Type B pancreatic cell (in vitro differentiated cells): ENCODE measurements around the gene SIPA1. TPM values are rescaled to one million over a fixed set of nuclear protein-coding genes. Genes with fewer than 3 reads are reported as not detected.

Experiments
- DNase-seq: peaks from one replicate; pipeline ENCODE4 v3.0.0; 2021; ENCODE audit warnings: mixed read lengths; ENCODE audit not compliant: unreplicated experiment; ENCODE audit errors: extremely low spot score
- H3K27ac Mint-ChIP-seq: 2 replicates; pipeline ENCODE4 v1.8.0; 2021; ENCODE audit warnings: mild to moderate bottlenecking, mixed read lengths
- H3K27me3 Mint-ChIP-seq: 2 replicates; pipeline ENCODE4 v1.8.0; 2021; ENCODE audit warnings: mixed read lengths
- H3K36me3 Mint-ChIP-seq: 2 replicates; pipeline ENCODE4 v1.8.0; 2021; ENCODE audit warnings: mixed read lengths
- H3K4me1 Mint-ChIP-seq: one replicate; pipeline ENCODE4 v1.8.0; 2021; ENCODE audit warnings: mixed read lengths; ENCODE audit not compliant: unreplicated experiment
- H3K4me3 Mint-ChIP-seq: 2 replicates; pipeline ENCODE4 v1.8.0; 2021; ENCODE audit warnings: mild to moderate bottlenecking, mixed read lengths
- H3K9me3 Mint-ChIP-seq: 2 replicates; pipeline ENCODE4 v1.8.0; 2021; ENCODE audit warnings: mixed read lengths
- total RNA-seq: library from RNA; stranded (reverse); gene quantifications from 2 replicates; pipeline ENCODE4 v1.2.1, GENCODE V29; 2021; ENCODE audit warnings: low replicate concordance
- TF ChIP-seq, protein P1 (sequence below): fragments of 200-600 bp; sonication (generic); conservative IDR thresholded peaks from 2 replicates; pipeline ENCODE4 v1.5.0; 2021; ENCODE audit warnings: antibody characterized with exemption, mild to moderate bottlenecking

SIPA1 gene
- total RNA-seq, 1 donor from 2014 or later: 26.8 TPM

DNA sequence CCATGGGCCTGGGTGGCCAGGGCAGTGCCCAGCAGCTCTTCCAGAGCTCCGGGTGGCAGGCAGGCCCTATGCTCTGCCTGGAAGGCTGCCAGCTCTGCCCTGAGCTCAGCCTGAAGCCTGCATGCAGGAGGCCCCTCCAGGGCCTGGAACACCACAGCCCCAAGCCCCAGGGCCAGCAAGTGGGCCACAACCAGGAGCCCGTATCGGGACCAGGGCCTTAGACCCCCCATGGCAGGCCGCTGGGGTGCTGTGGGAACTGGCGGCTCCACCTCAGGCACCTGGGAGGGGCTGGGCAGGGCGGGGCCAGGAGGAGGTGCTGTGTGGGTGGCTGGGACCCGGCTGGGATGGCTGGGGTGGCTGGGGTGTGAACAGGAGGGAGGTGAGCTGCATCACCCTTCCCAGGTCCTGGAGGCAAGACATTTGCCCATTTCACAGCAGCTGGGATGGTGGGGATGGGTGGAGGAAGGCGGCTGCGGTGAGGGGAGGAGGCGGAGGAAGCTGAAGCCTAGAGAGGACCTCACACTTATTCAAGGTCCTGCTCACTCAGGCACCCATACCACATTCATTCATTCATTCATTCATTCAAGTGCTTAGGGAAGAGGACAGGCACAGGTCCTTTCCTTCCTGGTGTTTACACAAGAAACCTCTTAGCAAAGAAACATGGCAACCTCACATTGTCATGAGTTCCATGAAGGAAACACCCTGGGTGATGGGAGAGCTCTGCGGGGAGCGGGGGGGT lies 42.2 kb upstream of the SIPA1 start, which contains the start of gene KCNK7:
TSS of gene KCNK7 (minus strand) at position 258 of the 739 bp plus-strand sequence. CDS start at position 230, 28 bp downstream.
- Mint-ChIP-seq H3K36me3 (peaks cover 1% of the 10 kb centered on the region), H3K27me3 (peaks cover 10% of the 10 kb centered on the region), H3K4me1 (peaks cover 4% of the 10 kb centered on the region), H3K9me3 (no peaks in the 10 kb centered on the region), H3K27ac (no peak within 1 kb of the TSS), H3K4me3 (no peak within 1 kb of the TSS)
- TF ChIP-seq, protein P1, sequence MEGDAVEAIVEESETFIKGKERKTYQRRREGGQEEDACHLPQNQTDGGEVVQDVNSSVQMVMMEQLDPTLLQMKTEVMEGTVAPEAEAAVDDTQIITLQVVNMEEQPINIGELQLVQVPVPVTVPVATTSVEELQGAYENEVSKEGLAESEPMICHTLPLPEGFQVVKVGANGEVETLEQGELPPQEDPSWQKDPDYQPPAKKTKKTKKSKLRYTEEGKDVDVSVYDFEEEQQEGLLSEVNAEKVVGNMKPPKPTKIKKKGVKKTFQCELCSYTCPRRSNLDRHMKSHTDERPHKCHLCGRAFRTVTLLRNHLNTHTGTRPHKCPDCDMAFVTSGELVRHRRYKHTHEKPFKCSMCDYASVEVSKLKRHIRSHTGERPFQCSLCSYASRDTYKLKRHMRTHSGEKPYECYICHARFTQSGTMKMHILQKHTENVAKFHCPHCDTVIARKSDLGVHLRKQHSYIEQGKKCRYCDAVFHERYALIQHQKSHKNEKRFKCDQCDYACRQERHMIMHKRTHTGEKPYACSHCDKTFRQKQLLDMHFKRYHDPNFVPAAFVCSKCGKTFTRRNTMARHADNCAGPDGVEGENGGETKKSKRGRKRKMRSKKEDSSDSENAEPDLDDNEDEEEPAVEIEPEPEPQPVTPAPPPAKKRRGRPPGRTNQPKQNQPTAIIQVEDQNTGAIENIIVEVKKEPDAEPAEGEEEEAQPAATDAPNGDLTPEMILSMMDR: no peak
- no peak for DNase-seq

DNA sequence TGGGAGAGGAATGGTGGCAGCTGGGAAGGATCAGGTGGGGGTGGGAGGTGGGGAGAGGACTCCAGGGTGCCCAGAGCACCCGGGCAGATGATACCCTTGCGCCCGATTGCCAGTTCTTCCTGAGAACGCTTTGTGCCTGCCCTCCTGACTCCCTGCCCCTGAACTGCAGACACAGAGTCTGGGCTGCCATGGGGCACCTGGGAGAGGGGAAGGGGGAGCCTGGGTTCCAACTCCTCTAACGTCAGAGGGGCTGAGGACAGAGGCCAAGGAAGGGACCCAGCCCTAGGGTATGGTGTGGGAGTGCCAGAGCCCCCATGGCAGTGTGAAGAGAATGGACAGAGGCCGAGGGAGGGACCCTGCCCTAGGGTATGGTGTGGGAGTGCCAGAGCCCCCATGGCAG lies 41.4 kb upstream of the SIPA1 start:
- Mint-ChIP-seq H3K4me1 (no peaks in the 10 kb centered on the region), H3K27me3 (peaks cover 7% of the 10 kb centered on the region), H3K27ac (no peak overlapping the region), H3K4me3 (no peak overlapping the region), H3K36me3 (peaks cover 5% of the 10 kb centered on the region), H3K9me3 (no peaks in the 10 kb centered on the region)
- TF ChIP-seq, protein P1: no peak
- DNase-seq: no peak

DNA sequence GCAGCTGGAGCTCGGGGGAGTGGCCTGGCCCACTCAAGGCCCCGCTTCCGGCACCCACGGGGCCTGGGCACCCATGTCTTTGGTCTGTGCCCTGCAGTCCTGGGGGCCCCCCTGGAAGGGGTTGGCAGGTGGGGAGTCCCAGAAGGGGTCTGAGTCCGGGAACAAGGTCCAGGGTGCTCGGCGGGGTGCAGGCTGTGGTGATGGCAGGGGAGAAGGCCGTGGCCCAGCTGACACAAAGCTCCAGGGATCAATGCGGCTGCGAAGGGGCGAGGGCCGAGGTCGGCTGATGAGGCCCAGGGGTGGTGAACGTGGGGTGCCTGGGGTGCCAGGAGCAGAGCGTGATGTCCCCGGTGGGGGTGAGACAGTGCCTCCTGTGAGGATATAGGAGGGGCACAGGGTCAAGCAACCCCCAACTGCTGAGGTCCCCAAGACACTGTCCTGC lies 39.6 kb upstream of the SIPA1 start:
- TF ChIP-seq, protein P1: no peak
- H3K27me3 Mint-ChIP-seq: peaks cover 5% of the 10 kb centered on the region
- no peak for DNase-seq
- H3K4me1 Mint-ChIP-seq: no peaks in the 10 kb centered on the region
- H3K27ac Mint-ChIP-seq: no peak overlapping the region
- H3K4me3 Mint-ChIP-seq: no peak overlapping the region
- peaks cover 7% of the 10 kb centered on the region for H3K36me3 Mint-ChIP-seq
- H3K9me3 Mint-ChIP-seq: no peaks in the 10 kb centered on the region

DNA sequence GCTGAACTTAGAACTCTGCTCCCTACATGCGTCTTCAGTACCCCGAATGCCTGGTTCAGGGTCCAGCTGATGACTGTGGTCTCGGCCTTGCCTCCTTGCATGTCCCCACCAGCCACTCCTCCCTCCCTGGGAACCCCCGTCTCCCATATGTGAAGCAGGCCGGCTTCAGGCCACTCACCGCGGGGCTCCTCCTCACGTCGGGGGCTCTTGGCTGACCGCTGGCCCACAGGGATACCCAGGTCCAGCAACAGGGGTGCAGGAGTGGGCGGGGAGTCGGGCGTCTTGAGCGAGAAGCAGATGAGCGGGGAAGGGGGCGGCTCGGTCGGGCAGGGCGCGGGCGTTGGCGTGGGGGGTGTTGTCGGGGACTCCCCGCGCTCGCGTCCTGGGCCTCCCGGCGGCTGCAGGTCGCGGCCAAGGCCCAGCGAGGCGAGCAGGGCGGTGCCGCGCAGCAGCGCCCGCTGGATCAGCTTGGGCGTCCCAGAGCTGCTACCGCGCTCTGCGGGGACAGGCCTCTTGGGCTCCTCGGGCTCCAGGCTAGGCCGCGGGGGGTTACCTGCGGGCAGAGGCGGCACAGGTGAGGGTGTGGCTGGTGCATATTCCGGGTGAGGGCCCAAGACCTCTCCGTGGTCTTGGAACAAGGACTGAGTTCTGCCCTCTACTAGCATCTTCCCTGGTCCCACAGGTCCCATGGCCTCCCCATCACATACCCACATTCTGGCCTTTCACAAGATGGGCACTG lies 38.5 kb upstream of the SIPA1 start:
- H3K36me3 Mint-ChIP-seq: peaks cover 9% of the 10 kb centered on the region
- no peak overlapping the region for H3K27ac Mint-ChIP-seq
- no peak overlapping the region for H3K4me3 Mint-ChIP-seq
- H3K4me1 Mint-ChIP-seq: no peaks in the 10 kb centered on the region
- TF ChIP-seq, protein P1: no peak
- H3K9me3 Mint-ChIP-seq: no peaks in the 10 kb centered on the region
- no peak for DNase-seq
- H3K27me3 Mint-ChIP-seq: no peaks in the 10 kb centered on the region

DNA sequence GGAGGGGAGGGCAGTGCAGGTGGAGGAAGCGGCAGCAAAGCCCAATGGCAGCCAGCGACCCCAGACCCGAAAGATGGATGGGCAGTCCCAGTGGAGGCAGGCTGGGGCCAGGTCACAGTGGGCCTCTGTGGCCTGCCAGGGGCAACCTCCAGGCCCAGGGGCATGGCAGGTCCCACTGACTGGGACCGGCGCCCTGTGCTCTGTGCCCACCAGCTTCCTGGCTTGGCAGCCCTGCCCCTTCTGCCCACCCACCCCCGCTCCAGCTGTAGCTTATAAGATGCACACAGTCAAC lies 38.0 kb upstream of the SIPA1 start:
- Mint-ChIP-seq H3K27ac (no peak overlapping the region), H3K36me3 (peaks cover 9% of the 10 kb centered on the region), H3K27me3 (no peaks in the 10 kb centered on the region), H3K4me1 (no peaks in the 10 kb centered on the region), H3K4me3 (no peak overlapping the region), H3K9me3 (no peaks in the 10 kb centered on the region)
- TF ChIP-seq, protein P1: no peak
- no peak for DNase-seq
